A673 (cell line): ENCODE measurements around the gene CHST12.

ENCODE experiments used
- CTCF ChIP-seq: fragments of 300-800, 200-600 bp; sonication (generic); conservative IDR thresholded peaks from 2 replicates; pipeline ENCODE4 v1.5.1; 2017; ENCODE audit warnings: low read depth, mild to moderate bottlenecking, antibody characterized with exemption, low read length, moderate library complexity, mixed read lengths
- EZH2 ChIP-seq: fragments of 200-600 bp; sonication (generic); IDR thresholded peaks from 2 replicates; pipeline ENCODE4 v1.6.1; 2017; ENCODE audit warnings: borderline replicate concordance, low read depth, mild to moderate bottlenecking, mixed read lengths, antibody characterized with exemption, low read length; ENCODE audit not compliant: poor library complexity, severe bottlenecking

- no peak for TF ChIP-seq CTCF
- TF ChIP-seq EZH2, result no peak
These were observed 41.6 kb downstream of the CHST12 start for GRCh38 chr7:2445047-2445446.
